Renal cortical epithelial cell (primary cell): ENCODE measurements around the gene PLEKHM2. TPM values are rescaled to one million over a fixed set of nuclear protein-coding genes. Genes with fewer than 3 reads are reported as not detected.

Experiments
- DNase-seq: peaks from one replicate; pipeline ENCODE4 v3.0.0-alpha.2; 2011; ENCODE audit warnings: low read depth
- total RNA-seq: library from RNA; depleted of rRNA; stranded (reverse); fragments of >200 nt; gene quantifications from 2 replicates; pipeline ENCODE4 v1.2.3, GENCODE V29; 2014

PLEKHM2 gene
- total RNA-seq, 1 donor from 2014 or later: 77.7 TPM

DNA sequence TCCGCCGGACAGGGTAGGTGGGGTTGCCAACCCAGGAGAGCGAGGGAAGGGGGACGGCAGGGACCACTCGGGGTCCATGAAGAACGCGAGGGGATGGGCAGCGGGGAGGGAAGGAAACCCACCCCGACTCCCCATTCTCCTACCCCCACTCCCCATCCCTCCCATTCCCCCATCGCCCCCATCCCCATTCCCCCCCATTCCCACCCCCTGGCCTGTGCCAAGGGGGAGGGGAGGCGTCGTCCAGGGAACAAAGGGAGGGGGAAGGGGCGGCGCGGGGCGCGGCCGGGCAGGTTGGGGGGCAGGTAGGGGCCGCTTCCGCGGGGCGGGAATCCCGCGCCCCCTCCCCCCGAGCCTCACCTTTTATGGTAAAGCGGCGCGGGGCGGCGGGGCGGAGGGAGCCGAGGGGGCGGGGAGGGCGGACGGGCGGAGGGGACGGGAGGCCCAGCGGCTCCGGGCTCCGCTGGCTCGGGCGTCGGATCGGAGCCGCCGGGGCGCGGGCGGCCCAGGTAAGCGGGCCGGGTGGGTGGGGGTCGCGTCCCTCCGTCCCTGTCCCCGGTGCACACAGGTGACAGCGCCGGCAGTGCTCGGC is 74.3 kb downstream of the PLEKHM2 start, which contains the start of gene FBLIM1:
TSS of gene FBLIM1 (plus strand) at position 453 of the 589 bp plus-strand sequence. CDS start 6,189 bp downstream, outside the sequence.
- DNase-seq: no peak

DNA sequence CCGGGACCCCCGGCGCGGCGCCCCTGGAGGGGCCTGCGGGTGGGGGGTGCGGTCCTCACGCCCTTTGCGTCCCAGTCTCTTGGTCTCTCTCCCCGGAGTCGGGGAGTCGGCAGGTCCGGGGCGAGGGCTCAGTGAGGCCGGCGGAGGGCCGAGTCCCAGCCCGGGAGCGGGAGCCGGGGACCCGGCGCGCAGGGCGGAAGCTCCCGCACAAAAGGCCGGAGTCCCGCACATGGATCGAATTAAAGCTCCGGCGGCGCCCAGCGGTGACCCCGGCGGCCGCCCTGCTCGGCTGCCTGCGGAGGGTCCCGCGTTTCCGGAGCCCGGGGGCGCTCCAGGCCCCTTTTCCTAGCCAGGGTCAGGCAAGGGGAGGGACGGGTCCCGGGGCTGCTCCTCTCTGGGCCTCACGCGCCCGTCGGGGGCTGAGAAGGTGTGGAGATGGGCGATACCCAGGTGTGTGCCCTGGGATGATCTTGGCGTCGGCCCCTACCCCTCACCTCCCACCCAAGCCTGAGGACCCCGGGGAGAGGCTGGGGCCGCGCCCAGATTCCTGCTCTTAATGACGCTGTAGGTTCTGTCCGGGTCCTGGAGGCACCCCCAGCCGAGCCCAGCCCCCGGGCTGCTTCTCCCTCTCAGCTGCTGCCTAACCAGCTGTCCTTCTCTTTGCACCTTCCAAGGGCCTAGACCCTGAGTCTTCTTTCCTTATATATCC is 75.0 kb downstream of the PLEKHM2 start:
- DNase-seq: no peak

GRCh38 chr1:15760520-15761211 is 76.5 kb downstream of the PLEKHM2 start:
- DNase-seq: peak; percentile 53

GRCh38 chr1:15761366-15762128 is 77.4 kb downstream of the PLEKHM2 start:
- no peak for DNase-seq

- no peak for DNase-seq
Measured at GRCh38 chr1:15762546-15762945, 78.4 kb downstream of the PLEKHM2 start.

DNA sequence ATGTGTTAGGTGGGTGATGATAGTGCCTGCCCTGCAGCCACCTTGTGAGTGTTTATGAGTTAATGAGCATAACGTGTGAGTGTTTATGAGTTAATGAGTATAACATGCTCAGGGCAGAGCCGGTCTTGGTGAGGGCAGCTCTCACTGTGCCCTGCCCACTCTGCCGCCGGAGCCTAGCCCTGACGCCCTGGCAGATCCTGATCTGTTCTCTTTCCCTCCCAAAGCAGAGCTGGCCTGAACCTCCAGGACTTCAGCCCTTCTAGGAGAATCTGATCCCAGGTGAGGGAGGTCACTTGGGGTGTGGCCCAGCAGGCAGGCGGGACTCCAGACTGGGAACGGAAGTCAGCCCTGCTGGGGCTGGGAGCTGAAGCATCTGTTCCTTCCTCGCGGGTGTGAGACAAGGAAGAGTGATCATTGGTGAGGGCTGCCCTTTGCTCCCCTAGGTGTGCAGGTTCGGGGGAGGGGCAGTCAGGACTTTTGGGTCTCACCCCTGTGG is 80.2 kb downstream of the PLEKHM2 start:
- DNase-seq: peak; percentile 68

DNA sequence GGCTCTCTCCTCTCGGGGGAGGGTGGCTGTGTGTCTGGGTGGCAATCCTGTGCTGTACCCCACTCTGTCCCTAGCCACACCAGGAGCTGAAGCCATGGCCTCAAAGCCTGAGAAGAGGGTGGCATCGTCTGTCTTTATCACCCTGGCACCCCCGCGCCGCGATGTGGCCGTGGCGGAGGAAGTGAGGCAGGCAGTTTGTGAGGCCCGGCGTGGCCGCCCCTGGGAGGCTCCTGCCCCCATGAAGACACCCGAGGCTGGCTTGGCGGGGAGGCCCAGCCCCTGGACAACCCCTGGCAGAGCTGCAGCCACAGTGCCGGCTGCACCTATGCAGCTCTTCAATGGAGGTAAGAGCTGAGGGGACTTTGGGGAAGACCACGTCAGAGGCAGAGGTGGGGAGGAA is 80.8 kb downstream of the PLEKHM2 start:
- no peak for DNase-seq

GRCh38 chr1:15765495-15766194 is 81.5 kb downstream of the PLEKHM2 start:
- peak; percentile 65 for DNase-seq

DNA sequence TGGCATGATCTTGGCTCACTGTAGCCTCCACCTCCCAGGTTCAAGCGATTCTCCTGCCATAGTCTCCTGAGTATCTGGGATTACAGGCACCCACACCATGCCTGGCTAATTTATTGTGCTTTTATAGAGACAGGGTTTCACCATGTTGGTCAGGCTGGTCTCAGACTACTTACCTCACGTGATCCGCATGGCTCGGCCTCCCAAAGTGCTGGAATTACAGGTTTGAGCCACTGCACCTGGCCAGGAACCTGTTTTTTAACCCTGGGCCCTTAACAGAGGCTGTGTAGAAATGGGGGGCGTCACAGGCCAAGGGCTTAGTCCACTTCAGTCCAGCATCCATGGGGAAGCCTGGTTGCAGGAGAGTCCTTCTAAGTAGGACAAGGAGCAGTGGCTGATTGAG is 83.8 kb downstream of the PLEKHM2 start:
- DNase-seq: no peak

- no peak for DNase-seq
Measured at GRCh38 chr1:15768388-15768787, 84.3 kb downstream of the PLEKHM2 start.

DNA sequence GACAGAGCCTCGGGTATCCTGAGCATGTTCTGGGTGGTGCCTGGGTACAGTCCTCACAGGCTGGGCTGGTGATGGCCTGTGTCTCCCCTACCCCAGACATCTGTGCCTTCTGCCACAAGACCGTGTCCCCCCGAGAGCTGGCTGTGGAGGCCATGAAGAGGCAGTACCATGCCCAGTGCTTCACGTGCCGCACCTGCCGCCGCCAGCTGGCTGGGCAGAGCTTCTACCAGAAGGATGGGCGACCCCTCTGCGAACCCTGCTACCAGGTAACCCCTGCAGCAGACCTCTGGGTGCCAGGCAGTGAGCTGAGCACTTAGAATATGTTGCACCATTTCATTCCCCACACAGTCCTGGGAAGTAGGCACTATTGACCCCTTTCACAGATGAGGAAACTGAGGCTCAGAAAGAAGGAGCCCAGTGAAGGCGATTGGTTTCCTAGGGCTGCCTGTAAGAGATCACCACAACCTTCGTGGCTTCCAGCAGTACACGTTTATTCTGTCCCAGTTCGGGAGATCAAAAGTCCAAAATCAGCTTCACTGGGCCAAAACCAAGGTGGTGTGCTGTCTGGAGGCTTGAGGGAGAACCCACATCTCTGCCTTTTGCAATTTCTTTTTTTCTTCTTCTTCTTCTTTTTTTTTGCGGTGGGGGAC is 86.3 kb downstream of the PLEKHM2 start:
- DNase-seq: no peak

GRCh38 chr1:15771836-15772515 is 87.9 kb downstream of the PLEKHM2 start:
- no peak for DNase-seq

- DNase-seq: no peak
Measured at GRCh38 chr1:15775706-15776105, 91.6 kb downstream of the PLEKHM2 start.

DNA sequence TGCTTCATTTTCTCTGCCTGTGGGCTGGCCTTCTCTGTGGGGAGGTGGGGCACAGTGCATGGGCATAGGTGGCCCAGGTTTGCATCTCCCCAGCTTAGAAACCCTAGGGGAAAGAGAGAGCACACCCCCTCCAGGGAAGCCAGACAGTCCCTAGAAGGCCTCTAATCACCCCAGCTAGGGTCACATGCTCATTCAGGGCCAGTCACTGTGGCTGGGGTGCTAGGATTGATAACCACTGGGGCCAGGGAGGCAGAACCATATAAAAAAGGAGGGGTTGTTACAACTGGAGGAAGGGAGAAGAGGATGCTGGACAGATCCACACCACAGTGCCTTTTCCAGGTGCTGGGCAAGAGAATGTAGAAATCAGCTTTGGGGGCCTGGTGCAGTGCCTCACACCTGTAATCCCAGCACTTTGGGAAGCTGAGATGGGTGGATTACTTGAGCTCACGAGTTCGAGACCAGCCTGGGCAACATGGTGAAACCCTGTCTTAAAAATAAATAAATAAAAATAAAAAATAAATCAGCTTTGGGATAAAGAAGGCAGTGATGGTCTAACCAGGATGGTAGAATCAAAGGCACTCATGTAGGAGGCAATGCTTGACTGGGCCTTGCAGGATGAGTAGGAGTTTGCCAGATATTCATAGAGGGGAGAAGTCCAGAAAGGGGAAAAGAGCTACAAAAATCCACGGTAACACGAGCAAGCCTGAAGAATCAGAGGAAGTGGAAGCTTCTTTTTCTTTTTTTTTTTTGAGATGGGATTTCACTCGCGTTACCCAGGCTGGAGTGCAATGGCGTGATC is 94.0 kb downstream of the PLEKHM2 start:
- DNase-seq: no peak

Other genes starting within 250 kb of the PLEKHM2 start
- gene CTRC, start 245.9 kb upstream of the PLEKHM2 start, total RNA-seq: not detected in 2 replicates
- not detected in 2 replicates for gene CELA2A, start 227.6 kb upstream of the PLEKHM2 start, total RNA-seq
- gene CELA2B, start 208.2 kb upstream of the PLEKHM2 start, total RNA-seq: not detected in 2 replicates
- gene CASP9, start 160.1 kb upstream of the PLEKHM2 start, total RNA-seq: 8.7 and 11.5 TPM in 2 replicates
- 9.2 and 25.7 TPM in 2 replicates for gene DNAJC16, start 157.5 kb upstream of the PLEKHM2 start, total RNA-seq
- gene AGMAT, start 99.3 kb upstream of the PLEKHM2 start, total RNA-seq: 0.99 and 5.6 TPM in 2 replicates
- 8.2 and 33.0 TPM in 2 replicates for gene DDI2, start 66.9 kb upstream of the PLEKHM2 start, total RNA-seq
- gene SLC25A34, start 51.9 kb downstream of the PLEKHM2 start, total RNA-seq: 0.50 TPM in 1 of 2 replicates, not detected in the other
- gene TMEM82, start 58.2 kb downstream of the PLEKHM2 start, total RNA-seq: not detected in 2 replicates
- 213 and 231 TPM in 2 replicates for gene FBLIM1, start 74.5 kb downstream of the PLEKHM2 start, total RNA-seq
- 1.5 and 2.8 TPM in 2 replicates for gene UQCRHL, start 123.3 kb downstream of the PLEKHM2 start, total RNA-seq
- 18.6 and 45.6 TPM in 2 replicates for gene SPEN, start 163.4 kb downstream of the PLEKHM2 start, total RNA-seq